Astrocyte of the spinal cord (primary cell): ENCODE data around the gene NUDT19.

Experiments
- DNase-seq: peaks from one replicate; pipeline ENCODE4 v3.0.0; 2011; ENCODE audit warnings: low read depth, low spot score
- H3K4me3 ChIP-seq: 2 replicates; pipeline ENCODE4 v1.5.1; 2011; ENCODE audit warnings: low read depth, mild to moderate bottlenecking, low read length, moderate library complexity
- CTCF ChIP-seq: IDR thresholded peaks from 2 replicates; pipeline ENCODE4 v1.5.1; 2012; ENCODE audit warnings: low read depth, mild to moderate bottlenecking, low read length, inconsistent platforms
- in situ Hi-C: cut with HindIII; loops from 2 replicates; pipeline ENCODE4 v1.10.0; 2017; ENCODE audit warnings: low sequenced_read_pairs

Gene NUDT19

GRCh38 chr19:32661318-32661717, 30.3 kb upstream of the NUDT19 start:
- in situ Hi-C loops, result no loop called here
- TF ChIP-seq CTCF, result no peak
- H3K4me3 ChIP-seq, result no peak overlapping the region
- DNase-seq, result no peak

GRCh38 chr19:32662186-32662585, 29.4 kb upstream of the NUDT19 start:
- H3K4me3 ChIP-seq, result no peak overlapping the region
- in situ Hi-C loops, result no loop called here
- TF ChIP-seq CTCF, result no peak
- DNase-seq, result peak; percentile 49

- TF ChIP-seq CTCF, result no peak
- in situ Hi-C loops, result no loop called here
- DNase-seq, result no peak
- H3K4me3 ChIP-seq, result no peak overlapping the region
Measured at GRCh38 chr19:32666084-32666483, 25.5 kb upstream of the NUDT19 start.

- no peak overlapping the region for H3K4me3 ChIP-seq
- TF ChIP-seq CTCF, result no peak
- in situ Hi-C loops, result no loop called here
- DNase-seq, result no peak
Measured at GRCh38 chr19:32669310-32669709, 22.3 kb upstream of the NUDT19 start.

- in situ Hi-C loops, result no loop called here
- no peak for TF ChIP-seq CTCF
- H3K4me3 ChIP-seq, result no peak overlapping the region
- peak; percentile 11 for DNase-seq
Measured at GRCh38 chr19:32671883-32672593, 19.6 kb upstream of the NUDT19 start.

- DNase-seq, result no peak
- in situ Hi-C loops, result no loop called here
- H3K4me3 ChIP-seq, result no peak overlapping the region
- no peak for TF ChIP-seq CTCF
Measured at GRCh38 chr19:32672841-32673240, 18.8 kb upstream of the NUDT19 start.
